MM.1S (cell line): ENCODE results near the gene PLAAT2.

ENCODE experiments used
- EZH2 ChIP-seq: fragments of 300-600 bp; sonication (generic); optimal IDR thresholded peaks from 2 replicates; pipeline ENCODE3; 2017; ENCODE audit warnings: low read depth, mild to moderate bottlenecking, antibody characterized with exemption, low read length, mixed read lengths
- EZH2phosphoT487 ChIP-seq: fragments of 300-600 bp; sonication (generic); IDR thresholded peaks from 2 replicates; pipeline ENCODE4 v1.6.1; 2018; ENCODE audit warnings: antibody characterized with exemption, low read length
- TF ChIP-seq, protein P1 (sequence below): fragments of 300-600 bp; sonication (generic); IDR thresholded peaks from 2 replicates; pipeline ENCODE4 v1.5.1; 2016; ENCODE audit warnings: antibody characterized with exemption, low read length, mixed read lengths

- TF ChIP-seq, protein P1, sequence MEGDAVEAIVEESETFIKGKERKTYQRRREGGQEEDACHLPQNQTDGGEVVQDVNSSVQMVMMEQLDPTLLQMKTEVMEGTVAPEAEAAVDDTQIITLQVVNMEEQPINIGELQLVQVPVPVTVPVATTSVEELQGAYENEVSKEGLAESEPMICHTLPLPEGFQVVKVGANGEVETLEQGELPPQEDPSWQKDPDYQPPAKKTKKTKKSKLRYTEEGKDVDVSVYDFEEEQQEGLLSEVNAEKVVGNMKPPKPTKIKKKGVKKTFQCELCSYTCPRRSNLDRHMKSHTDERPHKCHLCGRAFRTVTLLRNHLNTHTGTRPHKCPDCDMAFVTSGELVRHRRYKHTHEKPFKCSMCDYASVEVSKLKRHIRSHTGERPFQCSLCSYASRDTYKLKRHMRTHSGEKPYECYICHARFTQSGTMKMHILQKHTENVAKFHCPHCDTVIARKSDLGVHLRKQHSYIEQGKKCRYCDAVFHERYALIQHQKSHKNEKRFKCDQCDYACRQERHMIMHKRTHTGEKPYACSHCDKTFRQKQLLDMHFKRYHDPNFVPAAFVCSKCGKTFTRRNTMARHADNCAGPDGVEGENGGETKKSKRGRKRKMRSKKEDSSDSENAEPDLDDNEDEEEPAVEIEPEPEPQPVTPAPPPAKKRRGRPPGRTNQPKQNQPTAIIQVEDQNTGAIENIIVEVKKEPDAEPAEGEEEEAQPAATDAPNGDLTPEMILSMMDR: no peak
- TF ChIP-seq EZH2 (no peak), EZH2phosphoT487 (no peak)
Measured at GRCh38 chr11:63549411-63549810, 13.8 kb downstream of the PLAAT2 start.
